ENCODE data around the gene SH3RF1.

- TF ChIP-seq ATF3 (IDR thresholded peaks at IDR 0.05) (no peak), POLR2AphosphoS5 (IDR thresholded peaks at IDR 0.05; ENCODE audit: low read depth, low read length) (no peak), CTCF (IDR thresholded peaks at IDR 0.05 in 2 of 3, conservative IDR thresholded peaks at IDR 0.05 in 1 of 3; ENCODE audit: borderline replicate concordance in 1 of 3, insufficient read depth in 1 of 3, low read depth in 2 of 3, low read length in 2 of 3) (no peak), POLR2A (IDR thresholded peaks at IDR 0.05; ENCODE audit: borderline replicate concordance, extremely low read depth, insufficient read depth, insufficient read length) (no peak), YY1 (IDR thresholded peaks at IDR 0.05; ENCODE audit: extremely low read depth, insufficient replicate concordance, low read depth, low read length) (no peak), REST (IDR thresholded peaks at IDR 0.05; ENCODE audit: low read depth) (no peak), RAD21 (IDR thresholded peaks at IDR 0.05; ENCODE audit: low read depth) (no peak)
Measured at GRCh38 chr4:169274033-169274432, 3.3 kb upstream of the SH3RF1 start.
